Endothelial cell of umbilical vein (primary cell): ENCODE results near the gene NLGN1. TPM values are rescaled to one million over a fixed set of nuclear protein-coding genes. Genes with fewer than 3 reads are reported as not detected.

Source experiments
- BruUV-seq: library from RNA; stranded (reverse); fragments of 400-500 nt; replicated peaks from 2 replicates; lab custom pipeline; 2021; lab: Mats Ljungman, UMichigan
- CTCF ChIA-PET: fragments of 300-600, 350-600 bp; sonication (Branson Sonifier 250); formaldehyde crosslinking; loops from one replicate; lab custom pipeline; 2021; ENCODE audit warnings: antibody characterized with exemption, inconsistent platforms; lab: Charles Lee
- POLR2A ChIA-PET: fragments of 300-600, 350-600 bp; sonication (Branson Sonifier 250); formaldehyde crosslinking; loops from one replicate; lab custom pipeline; 2021; ENCODE audit warnings: antibody characterized with exemption, inconsistent platforms; lab: Charles Lee
- DNase-seq: peaks from one replicate; pipeline ENCODE4 v3.0.0-alpha.2; 2011; ENCODE audit warnings: low read depth, low spot score
- FAIRE-seq: peaks from 2 replicates; lab custom pipeline; 2011; peaks lifted over from hg19 to GRCh38; lab: Jason Lieb, UNC
- H2AFZ ChIP-seq: 2 replicates; pipeline ENCODE4 v1.6.0; 2012; ENCODE audit warnings: low read depth, low read length, control low read depth, inconsistent platforms
- H3K27ac ChIP-seq: 2 replicates; pipeline ENCODE4 v1.5.1; 2011; ENCODE audit warnings: low read depth, mild to moderate bottlenecking, control low read depth, low read length, moderate library complexity; ENCODE audit not compliant: insufficient read depth
- H3K27me3 ChIP-seq, 2 experiments: 2 replicates each; pipeline versions ENCODE4 v1.6.0 to v1.6.1; 2011; ENCODE audit warnings: low read length in 2 of 2, mixed read lengths in 1 of 2; ENCODE audit not compliant: control insufficient read depth in 2 of 2, insufficient read depth in 2 of 2
- H3K36me3 ChIP-seq, 2 experiments: 2 replicates in 1 of 2; 3 replicates in 1 of 2; pipeline ENCODE4 v1.5.1; 2011; ENCODE audit warnings: low read length in 2 of 2, mild to moderate bottlenecking in 1 of 2, moderate library complexity in 1 of 2; ENCODE audit not compliant: control insufficient read depth in 2 of 2, insufficient read depth in 2 of 2; ENCODE audit errors: extremely low read depth in 1 of 2
- H3K4me1 ChIP-seq: 3 replicates; pipeline ENCODE4 v1.5.1; 2011; ENCODE audit warnings: mild to moderate bottlenecking, low read length; ENCODE audit not compliant: control insufficient read depth, insufficient read depth; ENCODE audit errors: extremely low read depth
- H3K4me2 ChIP-seq: 2 replicates; pipeline ENCODE4 v1.6.1; 2011; ENCODE audit warnings: low read length, control low read depth, mixed read lengths; ENCODE audit not compliant: insufficient read depth
- H3K4me3 ChIP-seq, 3 experiments: fragments of 200-600 bp in 1 of 3; sonication (generic), shearing (Covaris generic) in 1 of 3; replicated peaks in 1 of 3; 2 replicates each; pipeline ENCODE4 v1.5.1; 2011 to 2016; ENCODE audit warnings: control low read depth in 3 of 3, low read length in 3 of 3, mild to moderate bottlenecking in 2 of 3, inconsistent platforms in 1 of 3, low read depth in 1 of 3, moderate library complexity in 1 of 3; ENCODE audit not compliant: insufficient read depth in 1 of 3
- H3K79me2 ChIP-seq: 2 replicates; pipeline ENCODE4 v1.6.0; 2012; ENCODE audit warnings: low read length, inconsistent platforms; ENCODE audit not compliant: control insufficient read depth, insufficient read depth
- H3K9ac ChIP-seq: replicated peaks from 2 replicates; pipeline ENCODE3; 2011; ENCODE audit warnings: low read length, control low read depth; ENCODE audit not compliant: insufficient read depth; ENCODE audit errors: extremely low read depth
- H3K9me1 ChIP-seq: replicated peaks from 3 replicates; pipeline ENCODE4 v1.6.0; 2011; ENCODE audit warnings: mild to moderate bottlenecking, low read length; ENCODE audit not compliant: control insufficient read depth, insufficient read depth; ENCODE audit errors: extremely low read depth
- H3K9me3 ChIP-seq: replicated peaks from 2 replicates; pipeline ENCODE4 v1.5.1; 2012; ENCODE audit warnings: low read length, inconsistent platforms; ENCODE audit not compliant: control insufficient read depth, insufficient read depth
- H4K20me1 ChIP-seq: replicated peaks from 2 replicates; pipeline ENCODE3; 2011; ENCODE audit warnings: mild to moderate bottlenecking, low read length; ENCODE audit not compliant: control insufficient read depth, insufficient read depth; ENCODE audit errors: extremely low read depth
- CTCF ChIP-seq, 2 donors: IDR thresholded peaks; 1 replicate in 1 of 2; 2 replicates in 1 of 2; pipeline ENCODE4 v1.5.1; 2011; ENCODE audit warnings: low read length in 2 of 2, mild to moderate bottlenecking in 2 of 2, moderate library complexity in 2 of 2, control low read depth in 1 of 2, inconsistent platforms in 1 of 2, low read depth in 1 of 2; ENCODE audit not compliant: insufficient read depth in 1 of 2; ENCODE audit errors: extremely low read depth in 1 of 2
- EZH2 ChIP-seq: IDR thresholded peaks from 2 replicates; pipeline ENCODE4 v1.6.1; 2012; ENCODE audit warnings: borderline replicate concordance, low read depth, mild to moderate bottlenecking, moderate library complexity, low read length, inconsistent platforms; ENCODE audit not compliant: severe bottlenecking
- FOS ChIP-seq: IDR thresholded peaks from 2 replicates; pipeline ENCODE4 v1.6.1; 2011; ENCODE audit warnings: mild to moderate bottlenecking, low read length, moderate library complexity, borderline replicate concordance; ENCODE audit not compliant: insufficient read depth
- GATA2 ChIP-seq: IDR thresholded peaks from 2 replicates; pipeline ENCODE4 v1.7.0; 2011; ENCODE audit warnings: low read depth, mild to moderate bottlenecking, moderate library complexity, mixed read lengths, low read length; ENCODE audit not compliant: insufficient read length, insufficient read depth
- JUN ChIP-seq: IDR thresholded peaks from 2 replicates; pipeline ENCODE4 v1.6.1; 2011; ENCODE audit warnings: borderline replicate concordance, low read depth; ENCODE audit not compliant: insufficient read length, insufficient read depth
- MAX ChIP-seq: IDR thresholded peaks from 2 replicates; pipeline ENCODE4 v1.6.1; 2011; ENCODE audit not compliant: insufficient read depth, insufficient read length
- MYC ChIP-seq: IDR thresholded peaks from one replicate; pipeline ENCODE4 v1.6.1; 2011; ENCODE audit warnings: mild to moderate bottlenecking, low read depth, low read length
- POLR2A ChIP-seq: IDR thresholded peaks from 2 replicates; pipeline ENCODE4 v1.6.1; 2012; ENCODE audit warnings: low read depth, mild to moderate bottlenecking, control low read depth, low read length
- POLR2AphosphoS5 ChIP-seq: IDR thresholded peaks from 2 replicates; pipeline ENCODE4 v1.6.1; 2012; ENCODE audit warnings: low read depth, mild to moderate bottlenecking, control low read depth, low read length, moderate library complexity; ENCODE audit not compliant: insufficient read depth
- dilution Hi-C: fragments of 300-500 bp; cut with MboI; formaldehyde crosslinking; loops from one replicate; pipeline ENCODE4 v1.15.0; 2019; ENCODE audit warnings: low sequenced_read_pairs; ENCODE audit not compliant: extremely low pct_ligation_motif_present
- intact Hi-C: fragments of 100-400 bp; cut with micrococcal nuclease; formaldehyde crosslinking; loops from one replicate; pipeline ENCODE4 v1.10.0; 2022
- polyA plus RNA-seq, 4 experiments: library from polyadenylated mRNA; depleted of rRNA in 3 of 4; stranded (reverse) in 3 of 4; unstranded in 1 of 4; fragments of >200 nt; gene quantifications; 2 replicates each; pipeline versions ENCODE4 v1.2.1 to v1.2.3, GENCODE V29; 2011 to 2012; ENCODE audit warnings: missing spikeins in 1 of 4
- total RNA-seq: library from RNA; stranded (reverse); gene quantifications from 2 replicates; pipeline ENCODE4 v1.2.3, GENCODE V29; 2021

The NLGN1 gene
- total and polyA plus RNA-seq, 2 donors (not counting 3 experiments of a cell fraction or from before 2014, with no cell fraction given): 7.9 to 16.3 TPM

- H3K36me3 ChIP-seq: no peaks in the 10 kb centered on the region
- no peak for FAIRE-seq
- no TSS peak for BruUV-seq
- H3K79me2 ChIP-seq: peaks cover 3% of the 10 kb centered on the region
- no peak overlapping the region for H3K9ac ChIP-seq
- no peaks in the 10 kb centered on the region for H3K4me1 ChIP-seq
- H4K20me1 ChIP-seq: no peaks in the 10 kb centered on the region
- TF ChIP-seq JUN: no peak
- TF ChIP-seq MYC: no peak
- no peak for TF ChIP-seq MAX
- no peak for TF ChIP-seq FOS
- no peak for TF ChIP-seq POLR2AphosphoS5
- TF ChIP-seq GATA2: no peak
- no peak for TF ChIP-seq POLR2A
- TF ChIP-seq EZH2: no peak
- intact Hi-C loops (no loop called here), dilution Hi-C loops (no loop called here)
- POLR2A ChIA-PET: no interaction called here
- no peaks in the 10 kb centered on the region for H3K27me3 ChIP-seq
- no peaks in the 10 kb centered on the region for H3K9me3 ChIP-seq
- H3K4me2 ChIP-seq: no peak overlapping the region
- H2AFZ ChIP-seq: no peak overlapping the region
- no peaks in the 10 kb centered on the region for H3K9me1 ChIP-seq
- DNase-seq: no peak
- no peak overlapping the region for H3K27ac ChIP-seq
- no peak overlapping the region for H3K4me3 ChIP-seq
- CTCF ChIA-PET: no interaction called here
Observed at GRCh38 chr3:173639098-173639497, 241.6 kb downstream of the NLGN1 start.

GRCh38 chr3:173641696-173642095 is 244.2 kb downstream of the NLGN1 start:
- CTCF ChIA-PET: interaction anchor here (1.2 kb wide), 1 partner anchor 14 kb away, joined by 4 read pairs; no protein-coding TSS in a partner anchor
- POLR2A ChIA-PET: no interaction called here
- dilution Hi-C loops: no loop called here

More at GRCh38 chr3:173641696-173642095, 244.2 kb downstream of the NLGN1 start:
- intact Hi-C loops: no loop called here
- H3K4me3 ChIP-seq: no peak overlapping the region
- H3K36me3 ChIP-seq: no peaks in the 10 kb centered on the region
- H3K9ac ChIP-seq: no peak overlapping the region
- no peak for DNase-seq
- peaks cover 3% of the 10 kb centered on the region for H3K79me2 ChIP-seq
- no peak for TF ChIP-seq GATA2
- no peak for TF ChIP-seq CTCF (IDR thresholded peaks at IDR 0.05; ENCODE audit: extremely low read depth in 1 of 2, insufficient read depth in 1 of 2, low read depth in 1 of 2, low read length in 2 of 2)
- no peak for TF ChIP-seq MAX
- no peak for TF ChIP-seq MYC
- no peak for TF ChIP-seq POLR2A
- TF ChIP-seq JUN: no peak
- TF ChIP-seq EZH2: no peak
- TF ChIP-seq FOS: no peak
- no peak for TF ChIP-seq POLR2AphosphoS5
- no peaks in the 10 kb centered on the region for H3K4me1 ChIP-seq
- H2AFZ ChIP-seq: no peak overlapping the region
- no TSS peak for BruUV-seq
- no peaks in the 10 kb centered on the region for H4K20me1 ChIP-seq
- no peak for FAIRE-seq
- no peak overlapping the region for H3K27ac ChIP-seq
- no peak overlapping the region for H3K4me2 ChIP-seq
- H3K9me3 ChIP-seq: no peaks in the 10 kb centered on the region
- no peaks in the 10 kb centered on the region for H3K27me3 ChIP-seq
- H3K9me1 ChIP-seq: no peaks in the 10 kb centered on the region
